GM13976 (cell line): ENCODE results near the gene TBC1D22A.

Experiments used
- DNase-seq: peaks from one replicate; pipeline ENCODE4 v3.0.0; 2012; ENCODE audit warnings: low spot score
- in situ Hi-C: fragments of 300-500 bp; cut with MboI; formaldehyde crosslinking; loops from one replicate; pipeline ENCODE4 v1.12.0; 2022; ENCODE audit warnings: low sequenced_read_pairs, mixed read lengths, inconsistent platforms; ENCODE audit not compliant: unreplicated experiment
- TF ChIP-seq, protein P1 (sequence below): IDR thresholded peaks from 2 replicates; pipeline ENCODE4 v1.5.1; 2012; ENCODE audit warnings: borderline replicate concordance, mild to moderate bottlenecking; ENCODE audit not compliant: insufficient read depth; ENCODE audit errors: extremely low read depth, missing control alignments, control extremely low read depth

TBC1D22A gene

DNA sequence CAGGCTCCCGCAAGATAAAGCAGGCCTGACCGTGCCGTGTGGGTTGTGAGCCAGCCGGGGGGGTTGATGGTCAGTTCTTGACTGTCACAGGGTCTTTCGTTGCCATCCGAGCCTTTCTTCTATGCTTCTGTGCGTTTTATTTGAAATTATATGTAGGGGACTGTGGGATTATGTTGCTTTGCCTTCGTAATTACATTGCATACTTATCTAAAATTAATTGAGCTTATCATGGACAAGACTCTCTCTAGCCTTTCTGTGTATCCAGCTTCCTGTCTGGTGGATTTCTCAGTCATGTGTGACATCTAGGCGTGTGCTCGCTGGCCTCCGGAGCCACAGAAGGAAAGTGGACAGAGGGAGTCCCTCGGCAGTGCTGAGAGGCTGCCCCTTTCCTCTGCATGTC is 93.2 kb downstream of the TBC1D22A start:
- in situ Hi-C loops, result no loop called here
- TF ChIP-seq, protein P1, sequence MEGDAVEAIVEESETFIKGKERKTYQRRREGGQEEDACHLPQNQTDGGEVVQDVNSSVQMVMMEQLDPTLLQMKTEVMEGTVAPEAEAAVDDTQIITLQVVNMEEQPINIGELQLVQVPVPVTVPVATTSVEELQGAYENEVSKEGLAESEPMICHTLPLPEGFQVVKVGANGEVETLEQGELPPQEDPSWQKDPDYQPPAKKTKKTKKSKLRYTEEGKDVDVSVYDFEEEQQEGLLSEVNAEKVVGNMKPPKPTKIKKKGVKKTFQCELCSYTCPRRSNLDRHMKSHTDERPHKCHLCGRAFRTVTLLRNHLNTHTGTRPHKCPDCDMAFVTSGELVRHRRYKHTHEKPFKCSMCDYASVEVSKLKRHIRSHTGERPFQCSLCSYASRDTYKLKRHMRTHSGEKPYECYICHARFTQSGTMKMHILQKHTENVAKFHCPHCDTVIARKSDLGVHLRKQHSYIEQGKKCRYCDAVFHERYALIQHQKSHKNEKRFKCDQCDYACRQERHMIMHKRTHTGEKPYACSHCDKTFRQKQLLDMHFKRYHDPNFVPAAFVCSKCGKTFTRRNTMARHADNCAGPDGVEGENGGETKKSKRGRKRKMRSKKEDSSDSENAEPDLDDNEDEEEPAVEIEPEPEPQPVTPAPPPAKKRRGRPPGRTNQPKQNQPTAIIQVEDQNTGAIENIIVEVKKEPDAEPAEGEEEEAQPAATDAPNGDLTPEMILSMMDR, result no peak
- no peak for DNase-seq

- TF ChIP-seq, protein P1, result no peak
- DNase-seq, result no peak
- in situ Hi-C loops, result no loop called here
Measured at GRCh38 chr22:46856661-46857060, 94.2 kb downstream of the TBC1D22A start.

GRCh38 chr22:46857142-46857884 is 94.9 kb downstream of the TBC1D22A start:
- no peak for DNase-seq
- TF ChIP-seq, protein P1, result no peak
- in situ Hi-C loops, result no loop called here

DNA sequence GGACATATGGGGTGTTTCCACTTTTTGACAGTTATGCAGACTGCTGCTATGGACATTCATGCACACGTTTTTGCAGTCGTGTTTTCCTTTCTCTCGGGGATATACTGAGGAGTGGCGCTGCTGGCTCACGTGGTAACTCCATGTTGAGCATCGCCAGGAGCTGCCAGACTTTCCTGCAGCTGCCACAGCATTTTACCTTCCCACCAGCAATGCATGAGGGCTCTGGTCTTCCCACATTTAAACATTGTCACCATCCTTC is 95.4 kb downstream of the TBC1D22A start:
- no peak for DNase-seq
- TF ChIP-seq, protein P1, result no peak
- in situ Hi-C loops, result no loop called here

DNA sequence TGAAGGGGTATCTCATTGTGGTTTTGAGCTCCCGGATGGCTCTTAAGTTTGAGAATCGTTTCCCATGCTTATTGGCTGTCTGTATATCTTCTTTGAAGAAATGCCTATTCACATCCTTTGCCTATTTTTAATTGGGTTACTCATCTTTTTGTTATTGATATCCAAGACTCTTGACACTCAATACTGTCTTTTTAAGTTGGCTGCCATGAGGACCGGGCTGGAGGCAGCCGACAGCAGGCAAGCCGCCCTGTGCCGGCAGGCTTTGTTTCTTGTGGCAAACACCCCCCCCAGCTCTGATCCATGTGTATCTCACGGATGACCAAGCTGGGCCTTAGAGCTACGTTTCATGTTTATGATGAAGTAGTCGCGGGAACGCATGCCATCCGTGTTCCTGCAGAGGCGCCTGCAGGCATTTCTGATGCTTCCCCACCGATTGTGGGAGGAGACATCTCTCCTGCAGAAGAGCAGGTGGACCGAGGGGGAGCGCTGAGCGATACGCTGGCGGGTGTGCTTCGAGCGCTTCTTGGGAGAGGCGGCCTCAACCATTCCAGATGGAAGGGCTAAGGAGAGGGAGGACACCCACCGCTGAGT is 95.8 kb downstream of the TBC1D22A start:
- TF ChIP-seq, protein P1, result no peak
- in situ Hi-C loops, result no loop called here
- DNase-seq, result no peak

GRCh38 chr22:46860562-46860961 is 98.1 kb downstream of the TBC1D22A start:
- no peak for DNase-seq
- in situ Hi-C loops, result no loop called here
- TF ChIP-seq, protein P1, result no peak
